Activated CD8-positive, alpha-beta memory T cell treated with anti-CD3 and anti-CD28 coated beads, Interleukin-2, amount 50 U/mL, for 1 hour (primary cell): Measurements from ENCODE around the gene CD86.
"Not testable (repeated sequence)": the region's sequence is repeated elsewhere in the genome, so short reads cannot be mapped to it uniquely, and the experiment has no call there.

Experiments
- DNase-seq: peaks from one replicate; pipeline ENCODE4 v3.0.0-alpha.2; 2020; ENCODE audit errors: extremely low read depth

Gene CD86

DNA sequence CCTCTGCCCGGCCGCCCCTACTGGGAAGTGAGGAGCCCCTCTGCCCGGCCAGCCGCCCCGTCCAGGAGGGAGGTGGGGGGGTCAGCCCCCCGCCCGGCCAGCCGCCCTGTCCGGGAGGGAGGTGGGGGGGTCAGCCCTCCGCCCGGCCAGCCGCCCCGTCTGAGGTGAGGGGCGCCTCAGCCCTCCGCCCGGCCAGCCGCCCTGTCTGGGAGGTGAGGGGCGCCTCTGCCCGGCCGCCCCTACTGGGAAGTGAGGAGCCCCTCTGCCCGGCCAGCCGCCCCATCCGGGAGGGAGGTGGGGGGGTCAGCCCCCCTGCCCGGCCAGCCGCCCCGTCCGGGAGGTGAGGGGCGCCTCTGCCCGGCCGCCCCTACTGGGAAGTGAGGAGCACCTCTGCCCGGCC, 109.8 kb downstream of the CD86 start:
- DNase-seq = not testable (repeated sequence)

DNA sequence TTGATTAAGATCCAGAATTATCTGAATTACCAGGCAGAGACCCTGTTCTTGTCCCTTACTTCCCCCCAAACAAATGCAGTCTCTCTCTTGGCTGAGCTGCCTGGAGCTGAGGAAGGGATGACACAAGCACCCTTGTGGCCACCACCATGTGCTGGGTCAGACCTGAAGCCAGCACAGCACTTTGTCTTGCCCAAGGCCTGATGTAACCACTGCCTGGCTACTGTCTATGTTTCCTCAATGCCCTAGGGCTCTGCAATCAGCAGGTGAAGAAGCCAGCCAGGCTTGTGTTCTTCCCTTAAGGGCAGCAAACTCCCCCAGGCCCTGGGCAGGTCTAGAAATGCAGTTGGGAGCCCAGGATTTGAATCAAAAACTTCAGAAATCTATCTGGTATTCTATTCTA, 112.5 kb downstream of the CD86 start:
- no peak for DNase-seq

DNA sequence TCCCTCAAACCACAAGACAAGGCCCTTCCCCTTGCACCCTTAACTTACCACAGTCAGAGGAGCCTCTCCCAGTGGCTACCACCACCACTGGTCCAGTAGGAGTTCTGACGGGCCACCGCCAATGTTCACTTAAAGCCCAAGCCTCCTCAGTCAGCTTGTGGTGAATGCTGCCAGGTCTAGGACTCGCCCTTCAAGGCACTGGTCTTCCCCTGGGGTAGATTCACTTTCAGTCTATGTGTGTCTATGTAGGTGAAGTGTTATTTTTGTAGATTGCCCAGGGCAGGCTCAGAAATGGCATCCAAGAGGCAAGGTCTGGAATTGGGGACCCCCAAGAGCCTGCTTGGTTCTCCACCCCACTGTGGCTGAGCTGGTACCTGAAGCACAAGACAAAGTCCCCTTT, 112.9 kb downstream of the CD86 start:
- no peak for DNase-seq

DNA sequence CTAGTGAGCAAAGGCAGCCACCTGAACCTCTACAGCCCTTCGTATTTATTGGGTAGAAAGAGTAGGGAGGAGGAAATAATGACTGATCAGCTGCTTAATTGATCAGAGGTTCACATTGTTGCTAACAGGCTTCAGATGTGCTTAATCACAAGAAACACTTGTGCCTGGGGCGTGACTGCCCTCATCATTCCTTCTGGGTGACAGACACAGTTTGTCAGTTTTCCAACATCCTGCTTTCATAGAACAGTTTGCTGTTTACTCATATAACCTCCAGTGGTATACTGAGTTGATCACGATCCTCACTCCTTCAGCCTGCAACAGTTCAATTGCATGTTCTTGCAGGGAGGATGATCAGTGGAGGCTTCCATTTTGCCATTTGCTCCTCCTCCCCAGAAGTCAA, 114.7 kb downstream of the CD86 start:
- DNase-seq = no peak
